Trophoblast cell (in vitro differentiated cells and primary cell): ENCODE measurements around the gene NRXN3.

Experiments used
- DNase-seq, 2 donors: peaks; one replicate each; pipeline ENCODE4 v3.0.0-alpha.2; 2016
- H2AFZ ChIP-seq: 2 replicates; pipeline ENCODE4 v1.6.1; 2013; ENCODE audit warnings: low read length, moderate library complexity, mild to moderate bottlenecking; ENCODE audit not compliant: insufficient read depth, poor library complexity
- H2AK5ac ChIP-seq: 2 replicates; pipeline ENCODE4 v1.6.1; 2013; ENCODE audit warnings: mild to moderate bottlenecking, low read length
- H2BK120ac ChIP-seq: 2 replicates; pipeline ENCODE4 v1.6.1; 2013; ENCODE audit warnings: low read length, mild to moderate bottlenecking, moderate library complexity; ENCODE audit not compliant: insufficient read depth, poor library complexity
- H2BK12ac ChIP-seq: 2 replicates; pipeline ENCODE4 v1.6.1; 2013; ENCODE audit warnings: mild to moderate bottlenecking, low read length, moderate library complexity
- H2BK5ac ChIP-seq: 2 replicates; pipeline ENCODE4 v1.6.1; 2013; ENCODE audit warnings: low read length, low read depth, moderate library complexity, mild to moderate bottlenecking; ENCODE audit not compliant: poor library complexity
- H3K14ac ChIP-seq: 2 replicates; pipeline ENCODE4 v1.6.1; 2013; ENCODE audit warnings: mild to moderate bottlenecking, low read length
- H3K18ac ChIP-seq: 2 replicates; pipeline ENCODE4 v1.6.1; 2013; ENCODE audit warnings: mild to moderate bottlenecking, low read length
- H3K23ac ChIP-seq: 2 replicates; pipeline ENCODE4 v1.6.1; 2013; ENCODE audit warnings: low read length
- H3K27ac ChIP-seq: 2 replicates; pipeline ENCODE4 v1.5.1; 2013; ENCODE audit warnings: low read depth, mild to moderate bottlenecking, inconsistent platforms, low read length, moderate library complexity
- H3K27me3 ChIP-seq: 2 replicates; pipeline ENCODE4 v1.6.1; 2013; ENCODE audit warnings: inconsistent platforms, mild to moderate bottlenecking, low read length, moderate library complexity; ENCODE audit not compliant: insufficient read depth
- H3K36me3 ChIP-seq, 2 experiments: 1 replicate in 1 of 2; 2 replicates in 1 of 2; pipeline ENCODE4 v1.6.1; 2013; ENCODE audit warnings: low read length in 2 of 2, mild to moderate bottlenecking in 2 of 2, moderate library complexity in 1 of 2; ENCODE audit not compliant: insufficient read depth in 2 of 2, control insufficient read depth in 1 of 2
- H3K4ac ChIP-seq: 2 replicates; pipeline ENCODE4 v1.6.1; 2013; ENCODE audit warnings: low read depth, mild to moderate bottlenecking, low read length, moderate library complexity
- H3K4me1 ChIP-seq, 2 experiments: 1 replicate in 1 of 2; 2 replicates in 1 of 2; pipeline ENCODE4 v1.6.1; 2013; ENCODE audit warnings: low read length in 2 of 2, mild to moderate bottlenecking in 2 of 2, moderate library complexity in 1 of 2; ENCODE audit not compliant: insufficient read depth in 2 of 2, control insufficient read depth in 1 of 2
- H3K4me2 ChIP-seq: 2 replicates; pipeline ENCODE4 v1.6.1; 2013; ENCODE audit warnings: inconsistent platforms, mild to moderate bottlenecking, low read length, moderate library complexity
- H3K4me3 ChIP-seq: 2 replicates; pipeline ENCODE4 v1.5.1; 2013; ENCODE audit warnings: mild to moderate bottlenecking, low read depth, low read length, inconsistent platforms
- H3K79me1 ChIP-seq: one replicate; pipeline ENCODE4 v1.6.1; 2013; ENCODE audit warnings: low read length
- H3K79me2 ChIP-seq: 2 replicates; pipeline ENCODE4 v1.6.1; 2013; ENCODE audit warnings: low read length, mild to moderate bottlenecking; ENCODE audit not compliant: control insufficient read depth, insufficient read depth, poor library complexity
- H3K9ac ChIP-seq: 2 replicates; pipeline ENCODE4 v1.6.1; 2013; ENCODE audit warnings: mild to moderate bottlenecking, low read length
- H3K9me3 ChIP-seq: 2 replicates; pipeline ENCODE4 v1.6.1; 2013; ENCODE audit warnings: low read depth, mild to moderate bottlenecking, control low read depth, inconsistent platforms, low read length; ENCODE audit not compliant: insufficient read depth
- H4K12ac ChIP-seq: 2 replicates; pipeline ENCODE4 v1.6.1; 2013; ENCODE audit warnings: low read depth, mild to moderate bottlenecking, low read length, moderate library complexity
- H4K8ac ChIP-seq: 2 replicates; pipeline ENCODE4 v1.6.1; 2013; ENCODE audit warnings: low read depth, mild to moderate bottlenecking, low read length, moderate library complexity
- H4K91ac ChIP-seq: one replicate; pipeline ENCODE4 v1.6.1; 2013; ENCODE audit warnings: low read depth, mild to moderate bottlenecking, low read length, moderate library complexity
- WGBS: extraction: QIAGEN DNeasy Blood & Tissue Kit; methylation state at CpG from one replicate; pipeline ENCODE4 v1.1.7; 2013; ENCODE audit warnings: missing lambda C conversion rate; ENCODE audit not compliant: insufficient read length, insufficient coverage; ENCODE audit errors: extremely low coverage; 5-methylcytosine and 5-hydroxymethylcytosine counted together

Gene NRXN3

GRCh38 chr14:79278798-79279644, 1108.8 kb downstream of the NRXN3 start:
- Histone ChIP-seq H4K8ac (peak overlapping the region; percentile 11), H4K12ac (peak overlapping the region; percentile 14), H2BK120ac (no peak overlapping the region), H3K9me3 (no peaks in the 10 kb centered on the region), H3K23ac (no peak overlapping the region), H3K27me3 (no peaks in the 10 kb centered on the region), H3K4ac (no peak overlapping the region), H3K4me3 (peak overlapping the region; percentile 81), H3K14ac (no peak overlapping the region), H3K27ac (no peak overlapping the region), H3K4me1 (peaks cover 10% of the 10 kb centered on the region in 2 experiments), H2AK5ac (no peak overlapping the region), H4K91ac (no peak overlapping the region), H3K9ac (peak overlapping the region; percentile 12), H3K79me1 (peaks cover 2% of the 10 kb centered on the region), H3K18ac (no peak overlapping the region), H3K79me2 (no peaks in the 10 kb centered on the region), H2BK5ac (no peak overlapping the region), H2AFZ (peak overlapping the region; percentile 66), H3K4me2 (peak overlapping the region; percentile 88), H3K36me3 (no peaks in the 10 kb centered on the region), H2BK12ac (no peak overlapping the region)
- WGBS = no CpG with 5 or more reads among the region's 67 CpGs
- peak; percentile 90 to 95 for DNase-seq

DNA sequence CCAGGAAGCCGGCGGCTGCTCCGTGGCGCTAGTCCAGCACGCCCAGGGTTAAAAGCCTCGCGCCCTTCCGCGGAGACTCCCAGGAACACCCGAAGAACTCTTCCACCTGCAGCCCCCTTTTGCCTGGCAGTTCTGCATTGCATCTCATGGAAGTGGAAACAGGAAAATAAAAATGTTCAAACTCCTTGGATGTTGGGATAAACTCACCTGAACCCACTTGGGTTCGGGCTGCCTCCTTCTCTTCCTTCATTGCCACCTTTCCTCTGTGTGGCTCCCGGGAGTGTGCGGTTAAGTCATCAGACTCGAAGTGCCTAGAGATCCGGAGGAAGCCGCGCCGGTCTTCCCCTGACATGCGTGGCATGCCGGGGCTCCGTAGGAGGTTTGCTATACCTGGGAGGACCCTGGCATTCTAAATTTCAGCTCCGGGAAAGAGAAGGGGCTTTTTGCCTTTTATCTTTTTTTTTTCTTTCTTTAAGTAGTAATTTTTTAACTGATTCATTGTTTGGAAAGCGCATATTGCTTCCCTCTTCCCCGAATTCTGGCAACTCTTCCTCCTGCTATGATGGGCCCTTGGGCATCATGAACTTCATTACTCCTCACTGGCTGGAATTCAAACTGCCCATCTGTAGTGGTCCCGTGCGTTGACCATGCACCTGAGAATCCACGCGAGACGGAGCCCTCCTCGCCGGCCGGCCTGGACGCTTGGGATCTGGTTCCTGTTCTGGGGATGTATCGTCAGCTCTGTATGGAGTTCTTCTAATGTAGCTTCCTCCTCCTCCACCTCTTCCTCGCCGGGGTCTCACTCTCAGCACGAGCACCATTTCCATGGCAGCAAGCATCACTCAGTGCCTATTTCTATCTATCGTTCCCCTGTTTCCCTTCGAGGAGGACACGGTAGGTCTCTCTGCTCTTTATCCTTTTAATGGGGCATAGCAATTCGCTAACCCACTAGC, 1109.7 kb downstream of the NRXN3 start:
- peaks cover 2% of the 10 kb centered on the region for H3K79me1 ChIP-seq
- H3K27ac ChIP-seq = no peak overlapping the region
- peaks cover 10% of the 10 kb centered on the region in 2 experiments for H3K4me1 ChIP-seq
- H4K8ac ChIP-seq = no peak overlapping the region
- WGBS = no CpG with 5 or more reads among the region's 41 CpGs
- no peaks in the 10 kb centered on the region for H3K9me3 ChIP-seq
- peak; percentile 17 to 34 for DNase-seq
- no peak overlapping the region for H2BK120ac ChIP-seq
- H3K79me2 ChIP-seq = no peaks in the 10 kb centered on the region
- H3K36me3 ChIP-seq = no peaks in the 10 kb centered on the region
- H3K23ac ChIP-seq = no peak overlapping the region
- no peaks in the 10 kb centered on the region for H3K27me3 ChIP-seq
- no peak overlapping the region for H3K18ac ChIP-seq
- no peak overlapping the region for H3K4ac ChIP-seq
- H3K14ac ChIP-seq = no peak overlapping the region
- H4K12ac ChIP-seq = no peak overlapping the region
- no peak overlapping the region for H2AK5ac ChIP-seq
- no peak overlapping the region for H2BK5ac ChIP-seq
- no peak overlapping the region for H3K9ac ChIP-seq
- no peak overlapping the region for H4K91ac ChIP-seq
- peak overlapping the region; percentile 88 for H3K4me2 ChIP-seq
- peak overlapping the region; percentile 81 for H3K4me3 ChIP-seq
- no peak overlapping the region for H2BK12ac ChIP-seq
- no peak overlapping the region for H2AFZ ChIP-seq

- H3K18ac ChIP-seq = no peak overlapping the region
- no peak overlapping the region for H3K23ac ChIP-seq
- no peak overlapping the region for H3K4me3 ChIP-seq
- H3K79me2 ChIP-seq = no peaks in the 10 kb centered on the region
- no peak overlapping the region for H4K8ac ChIP-seq
- no CpG with 5 or more reads among the region's 6 CpGs for WGBS
- no peak overlapping the region for H2BK120ac ChIP-seq
- no peak overlapping the region for H2AFZ ChIP-seq
- no peak overlapping the region for H2BK5ac ChIP-seq
- DNase-seq = no peak
- no peak overlapping the region for H2AK5ac ChIP-seq
- H3K14ac ChIP-seq = no peak overlapping the region
- no peaks in the 10 kb centered on the region for H3K36me3 ChIP-seq
- H3K4me2 ChIP-seq = peak overlapping the region; percentile 22
- peaks cover 2% of the 10 kb centered on the region for H3K79me1 ChIP-seq
- no peak overlapping the region for H4K91ac ChIP-seq
- H2BK12ac ChIP-seq = no peak overlapping the region
- H3K4me1 ChIP-seq = peaks cover 10% of the 10 kb centered on the region in 2 experiments
- H3K27ac ChIP-seq = no peak overlapping the region
- no peak overlapping the region for H4K12ac ChIP-seq
- H3K27me3 ChIP-seq = no peaks in the 10 kb centered on the region
- H3K9me3 ChIP-seq = no peaks in the 10 kb centered on the region
- H3K4ac ChIP-seq = no peak overlapping the region
- no peak overlapping the region for H3K9ac ChIP-seq
These were observed 1111.3 kb downstream of the NRXN3 start for GRCh38 chr14:79281244-79282152.

- no CpG with 5 or more reads among the region's 1 CpG for WGBS
- no peak overlapping the region for H4K12ac ChIP-seq
These were observed 1114.4 kb downstream of the NRXN3 start for GRCh38 chr14:79284621-79285020.

More at GRCh38 chr14:79284621-79285020, 1114.4 kb downstream of the NRXN3 start:
- Histone ChIP-seq H2AK5ac (no peak overlapping the region), H4K8ac (no peak overlapping the region), H3K27ac (no peak overlapping the region), H3K4me1 (peaks cover 6 to 7% of the 10 kb centered on the region in 2 experiments), H2BK120ac (no peak overlapping the region), H3K27me3 (no peaks in the 10 kb centered on the region), H3K79me2 (no peaks in the 10 kb centered on the region), H3K4ac (no peak overlapping the region), H3K4me3 (no peak overlapping the region), H3K4me2 (no peak overlapping the region), H3K36me3 (no peaks in the 10 kb centered on the region), H3K18ac (no peak overlapping the region), H3K14ac (no peak overlapping the region), H3K79me1 (no peaks in the 10 kb centered on the region), H2BK12ac (no peak overlapping the region), H2BK5ac (no peak overlapping the region), H3K9me3 (no peaks in the 10 kb centered on the region), H4K91ac (no peak overlapping the region), H3K23ac (no peak overlapping the region), H3K9ac (no peak overlapping the region), H2AFZ (no peak overlapping the region)
- DNase-seq = no peak
